HuH-7.5 (cell line): ENCODE results near the gene SNED1.
A peak's percentile ranks its signal among the peaks of the same experiment; 100 is the strongest.

Experiments used
- DNase-seq: peaks from one replicate; pipeline ENCODE4 v3.0.0; 2011; ENCODE audit warnings: low spot score

The SNED1 gene

GRCh38 chr2:240960309-240960970 is 38.0 kb upstream of the SNED1 start:
- peak; percentile 75 for DNase-seq

GRCh38 chr2:240960971-240961876 is 37.2 kb upstream of the SNED1 start:
- no peak for DNase-seq

- DNase-seq: no peak
Measured at GRCh38 chr2:240961910-240962299, 36.5 kb upstream of the SNED1 start.

GRCh38 chr2:240962300-240963064 is 35.9 kb upstream of the SNED1 start:
- no peak for DNase-seq

GRCh38 chr2:240963065-240963867 is 35.2 kb upstream of the SNED1 start:
- no peak for DNase-seq

- DNase-seq: no peak
Measured at GRCh38 chr2:240963868-240964703, 34.3 kb upstream of the SNED1 start.

- no peak for DNase-seq
Measured at GRCh38 chr2:240964704-240965295, 33.6 kb upstream of the SNED1 start.

GRCh38 chr2:240965296-240965904 is 33.0 kb upstream of the SNED1 start:
- DNase-seq: no peak

GRCh38 chr2:240965905-240966456 is 32.4 kb upstream of the SNED1 start:
- DNase-seq: no peak

- DNase-seq: no peak
Measured at GRCh38 chr2:240966457-240966905, 31.9 kb upstream of the SNED1 start.

- no peak for DNase-seq
Measured at GRCh38 chr2:240966906-240967680, 31.3 kb upstream of the SNED1 start.

- no peak for DNase-seq
Measured at GRCh38 chr2:240967681-240968621, 30.5 kb upstream of the SNED1 start.

- peak; percentile 40 for DNase-seq
Measured at GRCh38 chr2:240968731-240969624, 29.4 kb upstream of the SNED1 start.

- no peak for DNase-seq
Measured at GRCh38 chr2:240970104-240970503, 28.3 kb upstream of the SNED1 start.

GRCh38 chr2:240970816-240971215 is 27.6 kb upstream of the SNED1 start:
- no peak for DNase-seq

- DNase-seq: no peak
Measured at GRCh38 chr2:240972201-240972600, 26.2 kb upstream of the SNED1 start.
